ENCODE data around the gene ZDHHC9.

The ZDHHC9 gene

DNA sequence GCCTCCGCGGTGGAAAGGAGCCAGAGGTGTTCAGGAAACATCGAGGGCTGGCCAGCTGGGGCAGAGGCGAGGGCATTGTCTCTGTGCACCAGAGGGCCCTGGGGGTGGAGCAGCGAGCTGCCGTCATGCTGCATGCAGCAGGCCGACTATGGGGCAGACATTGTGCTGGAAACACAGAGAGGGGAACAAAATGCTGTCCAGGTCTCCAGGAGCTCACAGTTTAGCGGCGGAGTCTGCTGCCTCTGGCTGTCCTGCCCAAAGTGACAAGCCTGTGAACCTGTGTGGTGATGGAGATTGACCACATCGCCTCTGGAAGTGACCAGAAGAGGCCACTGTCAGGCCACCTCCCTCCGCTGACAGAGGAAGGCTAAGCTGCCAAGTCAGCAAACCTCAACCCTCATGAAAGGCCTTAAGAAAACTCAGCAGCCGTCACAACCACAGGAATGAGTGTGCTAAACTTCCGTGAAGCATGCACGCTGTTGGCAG, 84.1 kb downstream of the ZDHHC9 start:
- H3K27ac ChIP-seq (ENCODE audit: low read depth, low read length), result no peak overlapping the region
- no peaks in the 10 kb centered on the region for H3K36me3 ChIP-seq (ENCODE audit: low read length)
- no peaks in the 10 kb centered on the region for H3F3A ChIP-seq (ENCODE audit: insufficient read depth)
- H3K9me2 ChIP-seq (replicated peaks; ENCODE audit: insufficient read depth, low read length), result no peaks in the 10 kb centered on the region
- no peak for TF ChIP-seq EZH2phosphoT487 (conservative IDR thresholded peaks at IDR 0.05; ENCODE audit: low read length)
- no peak for TF ChIP-seq CTCF (IDR thresholded peaks at IDR 0.05; ENCODE audit: insufficient read depth, low read length, poor library complexity, severe bottlenecking)
- no peaks in the 10 kb centered on the region for H4K20me1 ChIP-seq (ENCODE audit: low read depth, low read length)
- no peak overlapping the region for H3K4me3 ChIP-seq (ENCODE audit: insufficient read depth, low read length, poor library complexity, severe bottlenecking)
- no peak overlapping the region for H3K9ac ChIP-seq (ENCODE audit: low read length)
- H3K4me2 ChIP-seq (ENCODE audit: low read depth, low read length, poor library complexity, severe bottlenecking), result no peak overlapping the region
- H3K9me3 ChIP-seq (ENCODE audit: insufficient read depth, low read length), result no peaks in the 10 kb centered on the region
- no peaks in the 10 kb centered on the region for H3K79me2 ChIP-seq (ENCODE audit: insufficient read depth, low read length)
- H2AFZ ChIP-seq (ENCODE audit: low read depth, low read length, severe bottlenecking), result no peak overlapping the region
- H3K27me3 ChIP-seq (ENCODE audit: low read length), result no peaks in the 10 kb centered on the region

DNA sequence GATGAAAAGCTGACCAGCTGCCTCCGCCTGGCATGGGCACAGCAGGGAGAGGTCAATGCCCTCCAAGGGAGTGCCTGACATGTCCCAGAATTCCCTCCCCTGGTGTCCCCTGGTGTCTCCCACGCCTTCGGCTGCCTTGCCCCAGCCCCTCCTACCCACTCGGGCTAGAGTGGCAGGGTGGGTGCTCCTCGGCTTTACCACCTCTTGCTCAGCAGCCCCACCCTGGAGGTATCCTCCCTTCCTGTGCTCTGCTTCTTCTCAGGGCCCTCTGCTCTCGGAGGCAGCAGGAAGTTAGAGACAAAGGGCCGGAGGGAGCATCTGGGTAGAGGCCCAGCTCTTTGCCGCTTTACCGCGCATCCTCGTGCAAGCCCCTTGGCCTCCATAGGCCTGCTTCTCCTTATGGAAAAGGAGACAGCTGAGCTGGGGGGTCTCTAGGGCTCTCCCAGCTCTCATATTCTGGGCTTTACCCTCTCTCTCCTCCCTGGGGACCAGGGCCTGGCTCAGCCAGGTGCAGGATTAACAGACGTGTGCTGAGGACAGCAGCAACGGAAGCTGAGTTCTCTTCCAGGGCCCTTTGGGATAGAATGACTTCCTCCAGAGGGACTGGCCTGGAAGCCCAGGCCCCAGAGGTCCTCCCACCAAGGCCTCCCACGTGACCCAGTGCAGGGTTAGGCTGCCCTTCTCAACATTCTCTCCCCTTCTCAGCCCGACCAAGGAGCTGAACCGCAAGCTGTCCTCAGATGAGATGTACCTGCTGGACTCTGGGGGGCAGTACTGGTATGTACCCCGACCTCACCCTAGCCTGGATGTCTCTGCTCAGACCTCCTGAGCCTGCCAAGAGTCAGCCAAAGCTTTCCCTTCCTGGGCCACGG, 87.7 kb downstream of the ZDHHC9 start:
- TF ChIP-seq CTCF (IDR thresholded peaks at IDR 0.05; ENCODE audit: insufficient read depth, low read length, poor library complexity, severe bottlenecking), result peak; percentile 15
- TF ChIP-seq EZH2phosphoT487 (conservative IDR thresholded peaks at IDR 0.05; ENCODE audit: low read length), result no peak
- Histone ChIP-seq H4K20me1 (ENCODE audit: low read depth, low read length) (no peaks in the 10 kb centered on the region), H3K4me2 (ENCODE audit: low read depth, low read length, poor library complexity, severe bottlenecking) (no peak overlapping the region), H3K9me2 (replicated peaks; ENCODE audit: insufficient read depth, low read length) (no peaks in the 10 kb centered on the region), H3K27ac (ENCODE audit: low read depth, low read length) (no peak overlapping the region), H3F3A (ENCODE audit: insufficient read depth) (peaks cover 4% of the 10 kb centered on the region; the same call in 1 of the 2 replicates), H3K79me2 (ENCODE audit: insufficient read depth, low read length) (no peaks in the 10 kb centered on the region), H3K4me3 (ENCODE audit: insufficient read depth, low read length, poor library complexity, severe bottlenecking) (no peak overlapping the region), H3K9me3 (ENCODE audit: insufficient read depth, low read length) (no peaks in the 10 kb centered on the region), H3K9ac (ENCODE audit: low read length) (no peak overlapping the region), H3K36me3 (ENCODE audit: low read length) (no peaks in the 10 kb centered on the region), H3K27me3 (ENCODE audit: low read length) (no peaks in the 10 kb centered on the region), H2AFZ (ENCODE audit: low read depth, low read length, severe bottlenecking) (no peak overlapping the region)

DNA sequence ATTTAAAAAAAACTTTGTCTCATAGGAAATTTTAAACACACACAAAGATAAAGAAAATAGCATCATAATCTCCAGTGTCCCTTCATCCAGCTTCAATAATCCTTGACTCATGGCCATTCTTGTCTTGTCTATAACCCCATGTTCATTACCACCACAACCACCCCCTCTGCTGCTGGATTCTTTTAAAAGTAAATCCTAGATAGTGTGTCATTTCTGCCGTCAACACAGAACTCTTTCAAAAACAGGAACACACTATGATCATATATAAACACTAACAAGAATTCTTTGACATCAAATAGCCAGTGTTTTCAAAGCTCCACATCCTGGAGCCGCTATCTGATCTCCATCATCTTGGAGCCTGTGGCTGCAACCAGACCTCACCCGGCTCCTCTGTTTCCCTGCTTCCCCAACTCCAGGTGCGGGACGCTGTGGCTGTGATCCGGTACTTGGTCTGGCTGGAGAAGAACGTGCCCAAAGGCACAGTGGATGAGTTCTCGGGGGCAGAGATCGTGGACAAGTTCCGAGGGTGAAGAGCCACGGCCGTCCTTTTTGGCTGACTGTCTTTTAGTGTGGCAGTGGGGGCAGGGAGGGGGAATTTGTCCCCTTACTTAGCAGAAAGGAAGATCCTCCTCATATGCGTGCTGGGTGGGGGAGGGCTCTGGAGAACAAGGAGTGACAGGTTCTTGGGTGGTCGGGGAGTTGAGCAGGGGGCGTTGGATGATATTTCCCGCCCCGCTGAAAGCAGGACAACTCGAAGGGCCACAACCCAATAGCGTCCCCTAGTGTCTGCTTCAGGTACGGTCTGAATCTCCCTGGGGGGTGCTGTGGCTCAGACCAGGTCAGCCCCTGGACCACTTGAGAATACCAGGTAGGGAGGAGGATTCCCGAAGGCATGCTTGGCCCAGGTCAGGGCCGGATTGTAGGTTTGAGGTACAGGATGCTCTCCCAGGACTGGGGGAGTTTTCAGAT, 89.3 kb downstream of the ZDHHC9 start:
- Histone ChIP-seq H3K9me2 (replicated peaks; ENCODE audit: insufficient read depth, low read length) (no peaks in the 10 kb centered on the region), H3K36me3 (ENCODE audit: low read length) (no peaks in the 10 kb centered on the region), H3K4me3 (ENCODE audit: insufficient read depth, low read length, poor library complexity, severe bottlenecking) (no peak overlapping the region), H3K27ac (ENCODE audit: low read depth, low read length) (no peak overlapping the region), H3K4me2 (ENCODE audit: low read depth, low read length, poor library complexity, severe bottlenecking) (no peak overlapping the region), H3K27me3 (ENCODE audit: low read length) (no peaks in the 10 kb centered on the region), H3K9ac (ENCODE audit: low read length) (no peak overlapping the region), H3K79me2 (ENCODE audit: insufficient read depth, low read length) (no peaks in the 10 kb centered on the region), H3K9me3 (ENCODE audit: insufficient read depth, low read length) (no peaks in the 10 kb centered on the region), H3F3A (ENCODE audit: insufficient read depth) (peaks cover 4% of the 10 kb centered on the region; the same call in 1 of the 2 replicates), H4K20me1 (ENCODE audit: low read depth, low read length) (no peaks in the 10 kb centered on the region), H2AFZ (ENCODE audit: low read depth, low read length, severe bottlenecking) (no peak overlapping the region)
- TF ChIP-seq EZH2phosphoT487 (conservative IDR thresholded peaks at IDR 0.05; ENCODE audit: low read length) (no peak), CTCF (IDR thresholded peaks at IDR 0.05; ENCODE audit: insufficient read depth, low read length, poor library complexity, severe bottlenecking) (no peak)
